Glutamatergic neuron (in vitro differentiated cells): ENCODE measurements around the gene FSTL3. TPM values are rescaled to one million over a fixed set of nuclear protein-coding genes. Genes with fewer than 3 reads are reported as not detected.

ENCODE experiments used
- DNase-seq: peaks from one replicate; pipeline ENCODE4 v3.0.0; 2022
- H3K27ac Mint-ChIP-seq: one replicate; pipeline ENCODE4 v1.8.0; 2020; ENCODE audit warnings: mild to moderate bottlenecking, mixed read lengths, inconsistent platforms; ENCODE audit not compliant: unreplicated experiment
- H3K27me3 Mint-ChIP-seq: one replicate; pipeline ENCODE4 v1.8.0; 2020; ENCODE audit warnings: mild to moderate bottlenecking, moderate library complexity, mixed read lengths, inconsistent platforms; ENCODE audit not compliant: unreplicated experiment
- H3K36me3 Mint-ChIP-seq: one replicate; pipeline ENCODE4 v1.8.0; 2020; ENCODE audit warnings: mild to moderate bottlenecking, mixed read lengths, inconsistent platforms; ENCODE audit not compliant: unreplicated experiment
- H3K4me1 Mint-ChIP-seq: one replicate; pipeline ENCODE4 v1.8.0; 2020; ENCODE audit warnings: mild to moderate bottlenecking, low read depth, mixed read lengths, inconsistent platforms; ENCODE audit not compliant: unreplicated experiment
- H3K4me3 Mint-ChIP-seq: one replicate; pipeline ENCODE4 v1.8.0; 2020; ENCODE audit warnings: mild to moderate bottlenecking, mixed read lengths, inconsistent platforms; ENCODE audit not compliant: unreplicated experiment
- H3K9me3 Mint-ChIP-seq: one replicate; pipeline ENCODE4 v1.8.0; 2020; ENCODE audit warnings: mild to moderate bottlenecking, moderate library complexity, mixed read lengths, inconsistent platforms; ENCODE audit not compliant: unreplicated experiment
- CTCF ChIP-seq: fragments of 200-600 bp; sonication (generic); IDR thresholded peaks from one replicate; pipeline ENCODE4 v1.5.0; 2021; ENCODE audit not compliant: partially characterized antibody, unreplicated experiment
- total RNA-seq: library from RNA; stranded (reverse); fragmentation: NEBNext Ultra II Directional; extraction: Animal tissue kit (Norgen Biotek cat#: 25700); gene quantifications from one replicate; pipeline ENCODE4 v1.2.1, GENCODE V29; 2021; ENCODE audit not compliant: unreplicated experiment

FSTL3 gene
- total RNA-seq, 1 donor from 2014 or later = 10.7 TPM

- TF ChIP-seq CTCF = no peak
- DNase-seq = no peak
Measured at GRCh38 chr19:723247-723646, 47.1 kb downstream of the FSTL3 start.

DNA sequence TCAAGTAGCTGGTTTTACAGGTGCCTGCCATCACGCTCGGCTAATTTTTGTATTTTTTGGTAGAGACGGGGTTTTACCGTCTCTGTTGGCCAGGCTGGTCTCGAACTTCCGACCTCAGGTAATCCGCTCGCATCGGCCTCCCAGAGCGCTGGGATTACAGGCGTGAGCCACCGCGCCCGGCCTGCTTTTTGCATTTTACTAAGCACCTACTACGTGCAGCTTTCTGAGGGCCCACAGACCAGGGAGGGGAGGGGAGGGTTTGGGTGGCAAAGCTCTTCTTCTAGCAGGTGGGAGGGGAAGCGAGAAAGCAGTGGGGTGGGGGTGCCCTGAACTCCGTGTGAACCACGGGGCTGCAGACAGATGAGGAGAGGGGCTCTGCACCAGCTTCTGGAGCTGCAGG is 47.5 kb downstream of the FSTL3 start:
- Mint-ChIP-seq H3K9me3 (peaks cover 10% of the 10 kb centered on the region), H3K27me3 (peaks cover 8% of the 10 kb centered on the region), H3K27ac (no peak overlapping the region), H3K4me1 (peaks cover 2% of the 10 kb centered on the region), H3K36me3 (no peaks in the 10 kb centered on the region), H3K4me3 (no peak overlapping the region)
- TF ChIP-seq CTCF = no peak
- DNase-seq = no peak

More at GRCh38 chr19:723247-723646, 47.1 kb downstream of the FSTL3 start:
- Mint-ChIP-seq H3K4me1 (peaks cover 5% of the 10 kb centered on the region), H3K27ac (no peak overlapping the region), H3K9me3 (peaks cover 12% of the 10 kb centered on the region), H3K27me3 (peaks cover 11% of the 10 kb centered on the region), H3K36me3 (no peaks in the 10 kb centered on the region), H3K4me3 (no peak overlapping the region)

GRCh38 chr19:725461-726089 is 49.4 kb downstream of the FSTL3 start:
- no peaks in the 10 kb centered on the region for H3K36me3 Mint-ChIP-seq

DNA sequence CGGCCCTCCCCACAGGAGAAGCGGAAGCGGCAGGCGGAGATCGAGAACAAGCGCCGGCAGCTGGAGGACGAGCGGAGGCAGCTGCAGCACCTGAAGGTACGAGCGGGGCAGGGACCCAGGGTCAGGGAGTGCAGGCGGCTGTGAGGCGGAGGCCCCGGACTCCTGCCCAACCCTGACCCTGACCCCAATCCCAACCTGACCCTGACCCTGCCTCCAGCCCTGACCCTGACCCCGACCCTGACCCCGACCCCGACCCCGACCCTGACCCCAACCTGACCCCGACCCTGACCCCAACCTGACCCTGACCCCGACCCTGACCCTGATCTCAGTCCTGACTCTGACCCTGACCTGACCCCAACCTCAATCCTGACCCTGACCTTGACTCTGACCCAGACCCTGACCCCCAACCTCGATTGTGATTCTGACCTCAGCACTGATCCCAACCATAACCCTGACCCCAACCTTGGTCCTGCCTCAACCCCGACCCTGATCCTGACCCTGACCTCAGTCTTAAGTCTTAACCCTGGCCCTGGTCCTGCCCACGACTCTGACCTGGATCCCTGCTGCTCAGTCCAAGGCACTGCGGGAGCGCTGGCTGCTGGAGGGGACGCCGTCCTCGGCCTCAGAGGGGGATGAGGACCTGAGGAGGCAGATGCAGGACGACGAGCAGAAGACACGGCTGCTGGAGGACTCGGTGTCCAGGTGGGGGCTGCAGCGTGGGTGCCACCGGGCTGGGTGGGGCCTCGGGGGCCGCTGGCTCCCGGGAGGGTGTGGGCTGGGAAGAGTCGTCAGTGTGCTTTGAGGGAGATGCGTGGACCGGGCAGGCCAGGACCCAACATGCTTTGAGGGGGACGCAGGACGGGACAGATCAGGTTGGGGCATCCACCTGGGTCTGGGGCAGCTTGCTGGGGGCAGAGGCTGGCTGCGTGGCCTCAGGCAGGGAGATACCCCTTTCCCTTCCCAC is 51.1 kb downstream of the FSTL3 start:
- Mint-ChIP-seq H3K36me3 (no peaks in the 10 kb centered on the region), H3K27me3 (peaks cover 8% of the 10 kb centered on the region), H3K27ac (peak overlapping the region; percentile 76), H3K9me3 (peaks cover 10% of the 10 kb centered on the region), H3K4me3 (no peak overlapping the region), H3K4me1 (peaks cover 2% of the 10 kb centered on the region)
- TF ChIP-seq CTCF = no peak
- no peak for DNase-seq

More at GRCh38 chr19:725461-726089, 49.4 kb downstream of the FSTL3 start:
- peaks cover 10% of the 10 kb centered on the region for H3K9me3 Mint-ChIP-seq
- peaks cover 8% of the 10 kb centered on the region for H3K27me3 Mint-ChIP-seq
- no peak overlapping the region for H3K4me3 Mint-ChIP-seq
- no peak for DNase-seq
- H3K27ac Mint-ChIP-seq = no peak overlapping the region
- peaks cover 2% of the 10 kb centered on the region for H3K4me1 Mint-ChIP-seq
- no peak for TF ChIP-seq CTCF
